K562 treated with DMSO at 1 percent for 24 hours (cell line): ENCODE results near the gene SPATA31A3. TPM values are rescaled to one million over a fixed set of nuclear protein-coding genes. Genes with fewer than 3 reads are reported as not detected.

Experiments
- total RNA-seq: library from RNA; unstranded; fragments of 300-600 nt; gene quantifications from 2 replicates; pipeline ENCODE4 v1.2.3, GENCODE V29; 2022; ENCODE audit warnings: low read depth; ENCODE audit not compliant: insufficient read depth

SPATA31A3 gene
- total RNA-seq: not detected in 2 replicates

DNA sequence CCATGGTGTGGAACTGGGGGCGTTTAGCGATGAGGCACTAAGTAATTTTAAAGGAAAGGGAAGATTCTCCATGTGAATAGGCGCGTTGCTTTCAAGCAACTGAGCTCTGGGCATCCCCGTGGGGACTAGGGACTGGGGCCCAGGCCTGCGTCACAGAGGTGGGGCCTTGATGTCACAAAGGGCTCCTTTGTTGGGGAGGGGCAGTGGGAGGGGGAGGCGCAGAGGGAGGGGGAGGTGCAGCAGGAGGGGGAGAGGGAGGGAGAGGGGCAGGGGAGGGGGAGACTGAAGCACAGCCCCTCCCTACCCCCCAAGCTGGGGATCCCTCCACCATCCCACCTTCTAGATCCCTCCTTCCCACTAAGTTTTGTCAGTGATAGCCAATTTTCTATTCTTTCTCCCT lies at the start of gene SPATA31A3:
Gene SPATA31A3, minus strand, starts transcription at position 101 of the 400 bp plus-strand sequence. Its CDS starts 29 bp downstream, at position 72.

Other genes with a start within 250 kb of the SPATA31A3 start
- gene ZNF658, start 91.8 kb downstream of the SPATA31A3 start, total RNA-seq: 0.53 and 0.57 TPM in 2 replicates